Coronary artery (tissue), 2 donors: ENCODE results near the gene NUTM2D.
"Not testable (repeated sequence)": the region's sequence is repeated elsewhere in the genome, so short reads cannot be mapped to it uniquely, and the experiment has no call there.

ENCODE experiments used
- DNase-seq: peaks from one replicate; pipeline ENCODE4 v3.0.0-alpha.2; 2017; ENCODE audit warnings: low spot score
- H3K27ac ChIP-seq, 2 donors: fragments of 200-600 bp; sonication (generic); one replicate each; pipeline ENCODE4 v1.5.1; 2016 to 2019
- H3K4me3 ChIP-seq: fragments of 200-600 bp; sonication (generic); 2 replicates; pipeline ENCODE4 v1.5.1; 2016; ENCODE audit warnings: mild to moderate bottlenecking, moderate library complexity

NUTM2D gene, protein sequence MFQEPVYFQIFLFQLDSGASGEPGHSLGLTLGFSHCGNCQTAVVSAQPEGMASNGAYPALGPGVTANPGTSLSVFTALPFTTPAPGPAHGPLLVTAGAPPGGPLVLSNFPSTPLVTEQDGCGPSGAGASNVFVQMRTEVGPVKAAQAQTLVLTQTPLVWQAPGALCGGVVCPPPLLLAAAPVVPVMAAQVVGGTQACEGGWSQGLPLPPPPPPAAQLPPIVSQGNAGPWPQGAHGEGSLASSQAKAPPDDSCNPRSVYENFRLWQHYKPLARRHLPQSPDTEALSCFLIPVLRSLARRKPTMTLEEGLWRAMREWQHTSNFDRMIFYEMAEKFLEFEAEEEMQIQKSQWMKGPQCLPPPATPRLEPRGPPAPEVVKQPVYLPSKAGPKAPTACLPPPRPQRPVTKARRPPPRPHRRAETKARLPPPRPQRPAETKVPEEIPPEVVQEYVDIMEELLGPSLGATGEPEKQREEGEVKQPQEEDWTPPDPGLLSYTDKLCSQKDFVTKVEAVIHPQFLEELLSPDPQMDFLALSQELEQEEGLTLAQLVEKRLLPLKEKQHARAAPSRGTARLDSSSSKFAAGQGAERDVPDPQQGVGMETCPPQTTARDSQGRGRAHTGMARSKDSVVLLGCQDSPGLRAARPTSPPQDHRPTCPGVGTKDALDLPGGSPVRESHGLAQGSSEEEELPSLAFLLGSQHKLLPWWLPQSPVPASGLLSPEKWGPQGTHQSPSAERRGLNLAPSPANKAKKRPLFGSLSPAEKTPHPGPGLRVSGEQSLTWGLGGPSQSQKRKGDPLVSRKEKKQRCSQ

DNA sequence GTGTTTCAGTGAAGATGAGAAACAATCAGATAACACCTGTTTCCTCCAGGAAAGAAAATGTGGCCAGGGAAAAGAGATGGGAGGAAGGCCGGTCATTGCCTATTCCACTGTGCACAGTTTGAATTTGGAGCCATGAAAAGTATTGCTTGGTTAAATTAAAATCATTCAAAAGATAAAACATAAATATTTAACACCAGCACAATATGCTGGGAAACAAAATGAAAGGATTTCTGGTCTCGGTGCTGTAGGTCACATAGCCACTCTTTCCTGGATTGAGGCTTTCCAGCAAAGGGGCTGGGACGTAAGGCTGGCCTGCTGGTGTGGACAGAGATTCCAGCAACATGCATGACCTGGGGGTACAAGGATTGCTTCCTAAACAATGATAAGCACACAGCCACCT, at the start of gene NUTM2D:
NUTM2D (plus strand) TSS at position 301 of the 400 bp plus-strand sequence. CDS start 522 bp downstream, outside the sequence.
- H3K27ac ChIP-seq = not testable (repeated sequence)

DNA sequence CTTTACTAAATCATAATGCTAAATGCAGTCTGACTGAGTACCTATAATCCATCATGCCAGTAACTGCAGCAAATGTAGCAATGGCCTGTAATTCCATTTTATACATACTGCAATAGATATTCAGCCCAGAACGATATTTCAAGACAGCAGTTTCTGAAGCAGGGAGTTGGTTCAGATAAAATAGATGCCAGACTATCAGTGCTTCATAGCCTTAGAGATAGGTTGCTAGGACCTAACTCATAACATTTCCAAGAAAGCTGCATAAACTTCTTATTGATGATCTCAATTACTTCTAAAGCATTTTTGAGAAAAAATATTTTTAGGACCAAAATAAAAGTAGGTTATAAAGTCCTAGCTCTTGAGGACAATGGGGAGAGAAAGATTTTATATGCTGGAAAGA, 48.8 kb upstream of the NUTM2D start:
- not testable (repeated sequence) for DNase-seq, H3K27ac ChIP-seq, H3K4me3 ChIP-seq

More for the DNA sequence above, at the start of gene NUTM2D:
- DNase-seq, H3K4me3 ChIP-seq: not testable (repeated sequence)

DNA sequence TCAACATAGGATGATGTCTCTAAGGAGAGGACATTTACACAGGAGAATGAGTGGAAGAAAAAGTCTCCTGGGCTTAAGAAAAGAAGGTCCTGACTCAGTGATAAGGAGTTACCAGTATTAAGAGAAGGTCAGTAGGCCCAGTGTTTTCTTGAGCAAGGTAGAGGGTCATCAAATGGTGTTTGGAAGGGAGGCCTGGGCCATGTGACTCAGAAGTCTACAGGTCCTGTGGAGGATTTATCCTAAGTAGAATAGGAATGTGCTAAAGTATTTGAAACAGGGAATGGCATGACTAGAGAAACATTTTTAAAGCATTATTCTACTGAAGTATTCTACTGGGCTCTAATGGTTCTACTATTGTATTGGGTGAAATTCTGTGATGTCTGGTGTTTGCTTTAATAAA, 47.9 kb upstream of the NUTM2D start:
- not testable (repeated sequence) for H3K4me3 ChIP-seq, H3K27ac ChIP-seq, DNase-seq

DNA sequence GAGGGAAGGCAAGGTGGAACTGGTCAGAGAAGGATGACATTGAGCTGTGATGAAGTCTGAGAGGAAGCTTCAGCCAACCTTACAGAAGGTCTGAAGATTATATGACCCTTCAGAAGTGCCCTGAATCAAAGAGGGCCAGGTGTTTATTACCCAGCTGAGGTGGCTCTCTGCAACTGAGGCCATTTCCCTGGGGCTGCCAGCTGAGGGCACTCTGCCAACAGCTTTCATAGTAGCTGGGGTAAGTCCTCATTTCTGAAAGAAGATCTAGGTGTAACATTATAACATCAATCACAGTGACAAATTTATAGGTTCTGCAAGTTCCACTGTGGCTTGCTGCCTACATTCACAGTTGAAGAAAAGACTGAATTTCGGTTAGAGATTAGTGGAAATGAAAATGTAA, 46.0 kb upstream of the NUTM2D start:
- DNase-seq, H3K4me3 ChIP-seq, H3K27ac ChIP-seq: not testable (repeated sequence)

DNA sequence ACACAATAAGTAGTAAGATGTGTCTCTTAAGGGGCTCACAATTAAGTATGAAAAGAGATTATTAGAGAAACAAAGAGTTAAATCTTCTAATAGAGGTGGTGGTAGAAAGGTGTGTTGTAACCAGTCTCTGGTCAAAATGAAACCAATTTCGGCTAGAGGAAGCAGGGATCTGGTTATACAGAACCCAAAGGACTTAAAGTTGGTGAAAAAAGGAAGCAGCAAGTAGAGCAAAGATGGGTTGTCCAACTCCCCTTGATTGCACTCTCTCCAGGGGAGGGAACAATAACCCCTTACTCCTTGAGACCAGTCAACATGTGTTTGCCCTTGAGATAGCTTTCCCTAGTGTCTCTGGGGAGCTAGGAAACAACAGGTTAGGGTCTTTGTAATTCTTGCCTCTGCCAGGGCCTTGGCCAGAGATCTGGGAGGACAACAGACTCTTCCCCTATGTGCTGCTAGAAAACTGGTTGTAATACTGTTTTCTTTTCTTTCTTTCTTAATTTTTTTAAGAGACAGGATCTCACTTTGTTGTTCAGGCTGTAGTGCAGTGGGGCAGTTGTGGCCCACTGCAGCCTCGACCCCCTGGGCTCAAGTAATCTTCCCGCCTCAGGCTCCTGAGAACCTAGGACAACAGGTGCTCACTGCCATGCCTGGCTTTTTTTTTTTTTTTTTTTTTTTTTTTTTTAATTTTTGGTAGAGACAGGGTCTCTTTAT, 43.7 kb upstream of the NUTM2D start:
- not testable (repeated sequence) for DNase-seq, H3K27ac ChIP-seq, H3K4me3 ChIP-seq

DNA sequence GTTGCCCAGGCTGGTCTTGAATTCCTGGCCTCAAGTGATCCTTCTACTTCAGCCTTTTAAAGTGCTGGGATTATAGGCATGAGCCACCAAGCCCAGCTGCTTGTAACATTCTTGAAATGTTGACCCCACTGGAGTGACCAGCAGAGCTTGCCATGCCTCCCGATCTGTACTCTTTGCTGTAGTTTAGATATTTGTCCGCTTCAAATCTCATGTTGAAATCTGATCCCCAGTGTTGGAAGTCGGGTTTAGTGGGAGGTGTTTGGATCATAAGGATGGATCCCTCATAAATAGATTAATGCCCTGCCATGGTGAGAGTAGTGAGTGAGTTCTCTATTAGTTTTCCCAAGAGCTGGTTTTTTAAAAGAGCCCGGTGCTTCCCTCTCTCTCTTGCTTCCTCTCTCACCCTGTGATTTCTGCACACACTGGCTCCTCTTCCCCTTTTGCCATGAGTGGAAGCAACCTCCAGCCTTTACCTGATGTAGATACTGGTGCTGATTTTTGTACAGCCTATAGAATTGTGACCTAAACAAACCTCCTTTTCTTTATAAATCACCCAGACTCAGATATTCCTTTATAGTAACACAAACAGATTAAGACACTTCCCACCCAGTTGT, 43.1 kb upstream of the NUTM2D start:
- H3K4me3 ChIP-seq, DNase-seq, H3K27ac ChIP-seq: not testable (repeated sequence)

DNA sequence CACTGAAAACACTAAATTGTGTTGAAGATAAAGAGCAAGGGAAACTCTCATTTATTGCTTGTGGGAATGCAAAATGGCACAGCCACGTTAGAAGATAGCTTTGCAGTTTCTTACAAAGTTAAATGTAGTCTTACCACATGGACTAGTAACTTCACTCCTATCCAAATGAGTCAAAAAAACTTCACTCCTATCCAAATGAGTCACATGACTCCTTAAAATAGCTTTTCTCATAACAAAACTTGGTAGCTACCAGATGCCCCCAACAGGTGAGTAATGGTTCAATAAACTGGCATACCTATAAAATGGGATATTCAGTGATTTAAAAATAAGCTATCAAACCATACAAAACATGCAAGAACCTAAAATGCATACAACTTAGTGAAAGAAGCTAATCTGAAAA, 36.0 kb upstream of the NUTM2D start:
- H3K27ac ChIP-seq, DNase-seq, H3K4me3 ChIP-seq: not testable (repeated sequence)

DNA sequence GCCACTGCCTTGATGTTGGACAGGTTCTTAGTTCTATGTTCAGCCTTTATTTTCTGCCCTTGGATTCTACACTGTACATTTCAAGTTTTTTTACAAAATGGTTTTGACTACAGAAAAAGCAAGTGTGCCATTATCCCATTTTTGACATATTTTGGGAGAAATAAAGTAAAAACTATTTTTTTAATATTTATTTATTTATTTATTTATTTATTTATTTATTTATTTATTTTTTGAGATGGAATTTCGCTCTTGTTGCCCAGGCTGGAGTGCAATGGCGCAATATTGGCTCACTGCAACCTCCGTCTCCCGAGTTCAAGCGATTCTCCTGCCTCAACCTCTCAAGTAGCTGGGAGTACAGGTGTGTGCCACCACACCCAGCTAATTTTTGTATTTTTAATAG, 33.0 kb upstream of the NUTM2D start:
- not testable (repeated sequence) for DNase-seq, H3K4me3 ChIP-seq, H3K27ac ChIP-seq

DNA sequence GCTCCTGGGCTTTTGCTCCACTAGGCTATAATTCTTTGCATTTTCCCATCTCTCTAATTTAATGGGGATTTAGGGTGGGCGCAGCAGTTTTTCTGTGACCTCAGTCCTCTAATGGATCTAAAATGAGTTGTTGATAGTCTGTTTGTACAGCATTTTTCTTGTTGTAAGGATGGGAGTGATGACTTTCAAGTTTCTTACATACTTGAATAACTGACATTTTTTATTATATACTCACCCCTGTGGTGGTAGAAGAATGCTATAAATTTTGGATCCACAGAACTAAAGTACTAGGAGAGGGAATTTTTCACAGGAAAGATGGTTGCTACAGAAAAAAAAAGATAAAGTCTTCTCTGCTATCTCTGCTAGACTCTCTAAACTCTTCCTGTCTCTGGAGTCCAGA, 29.6 kb upstream of the NUTM2D start:
- DNase-seq, H3K27ac ChIP-seq, H3K4me3 ChIP-seq: not testable (repeated sequence)

DNA sequence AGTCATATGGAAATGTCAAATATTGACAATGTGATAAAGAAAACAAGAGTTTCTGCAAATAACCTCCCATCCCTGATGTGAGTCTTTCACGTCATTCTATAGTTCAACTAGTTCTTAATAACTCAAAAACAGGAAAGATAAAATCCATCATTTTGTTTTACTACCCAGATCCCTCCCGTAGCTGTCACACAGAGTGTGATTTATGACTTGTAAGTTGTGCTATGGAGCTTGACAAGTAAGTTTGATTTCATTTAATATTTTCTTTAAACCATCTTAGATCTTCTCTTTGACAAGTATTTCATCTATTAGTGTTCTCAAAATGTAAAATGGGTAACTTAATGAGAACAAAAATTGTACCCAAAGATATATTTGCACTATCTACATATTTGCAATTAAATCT, 28.4 kb upstream of the NUTM2D start:
- not testable (repeated sequence) for DNase-seq, H3K27ac ChIP-seq, H3K4me3 ChIP-seq

DNA sequence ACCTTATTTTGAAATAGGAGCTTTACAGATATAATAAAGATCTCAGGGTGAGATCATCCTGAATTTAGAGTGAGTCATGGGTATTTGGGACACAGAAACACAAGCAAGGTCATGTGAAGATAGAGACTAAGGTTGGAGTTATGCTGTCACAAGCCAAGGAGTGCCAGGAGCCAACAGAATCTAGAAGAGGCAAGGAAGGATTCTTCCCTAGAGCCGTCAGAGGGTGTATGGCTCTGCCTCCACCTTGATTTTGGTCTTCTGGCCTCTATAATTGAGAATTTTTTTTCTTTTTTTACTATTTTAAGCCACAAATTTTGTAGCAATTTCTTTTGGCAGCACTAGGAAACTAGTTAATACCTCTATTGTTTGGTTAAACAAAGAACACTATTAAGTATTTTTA, 24.9 kb upstream of the NUTM2D start:
- not testable (repeated sequence) for H3K4me3 ChIP-seq, DNase-seq, H3K27ac ChIP-seq

DNA sequence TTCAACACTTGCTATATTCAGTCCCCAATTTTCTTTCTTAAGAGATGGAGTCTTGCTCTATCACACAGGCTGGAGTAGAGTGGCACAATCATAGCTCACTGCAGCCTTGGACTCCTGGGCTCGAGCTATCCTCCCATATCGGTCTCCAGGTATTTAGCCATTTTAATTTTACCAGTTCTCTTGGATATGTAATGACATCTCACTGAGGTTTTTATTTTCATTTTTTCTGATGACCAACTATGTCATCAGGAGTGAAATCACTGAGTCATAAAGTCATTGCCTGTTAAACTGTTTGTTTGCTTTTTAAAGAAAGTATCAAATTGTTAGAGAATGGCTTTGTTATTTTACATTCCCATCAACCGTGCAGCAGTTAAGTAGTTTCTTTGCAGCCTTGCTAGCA, 17.1 kb upstream of the NUTM2D start:
- H3K27ac ChIP-seq, DNase-seq, H3K4me3 ChIP-seq: not testable (repeated sequence)

DNA sequence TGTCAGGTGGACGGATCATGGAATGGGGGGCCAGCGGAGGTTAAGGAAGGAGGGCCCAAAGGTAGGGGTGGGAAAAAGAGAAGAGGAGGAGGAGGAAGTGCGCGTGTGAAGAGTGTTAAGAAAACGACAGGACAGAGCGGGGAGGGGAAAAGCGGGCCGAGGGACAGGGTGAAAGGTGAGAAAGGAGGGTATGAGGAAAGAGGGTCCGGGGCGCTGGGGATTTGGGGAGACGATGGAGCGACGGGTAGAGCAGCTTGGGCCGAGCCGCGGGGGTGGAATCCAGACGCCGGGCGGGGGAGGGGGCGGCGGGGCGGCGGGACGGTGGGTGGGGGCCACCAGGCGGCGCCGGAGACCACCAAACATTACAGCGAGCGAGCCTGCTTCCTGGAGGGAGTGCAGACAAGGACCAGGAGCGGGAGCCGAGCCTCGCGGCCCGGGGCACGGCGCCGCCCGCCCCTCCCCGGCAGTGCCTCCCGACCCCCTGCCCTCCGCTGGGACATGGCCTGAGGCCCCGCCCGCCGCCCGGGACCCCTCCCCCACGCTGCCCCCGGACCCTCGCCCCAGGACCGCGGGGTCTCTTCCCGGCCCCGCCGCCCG, 15.9 kb upstream of the NUTM2D start:
- H3K4me3 ChIP-seq = peak overlapping the region; percentile 75
- peak; percentile 64 for DNase-seq
- H3K27ac ChIP-seq = peak overlapping the region; percentile 75 to 93

DNA sequence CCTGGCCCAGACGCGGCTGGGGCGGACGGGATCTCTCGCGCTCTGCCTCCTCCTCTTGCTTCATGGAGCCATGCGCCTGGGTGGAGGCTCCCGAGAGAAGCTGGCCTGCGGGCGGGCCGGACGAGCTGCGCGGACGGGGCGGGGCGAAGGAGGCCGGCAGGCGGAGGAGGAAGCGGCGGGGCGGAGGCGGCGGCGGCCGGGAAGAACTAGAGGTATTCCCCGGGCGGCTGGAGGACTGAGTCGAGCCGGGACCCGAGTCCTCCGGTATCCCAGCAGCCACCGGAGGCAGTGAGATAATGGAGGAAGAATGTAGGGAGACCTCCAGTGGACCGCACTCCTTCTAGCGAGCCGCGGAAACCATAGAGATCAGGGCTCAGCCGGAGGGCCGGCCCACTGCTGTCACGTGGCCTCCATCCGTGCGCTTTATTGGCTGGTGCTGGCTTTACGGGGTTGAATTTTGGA, 15.3 kb upstream of the NUTM2D start:
- Histone ChIP-seq H3K4me3 (peak overlapping the region; percentile 75), H3K27ac (peak overlapping the region; percentile 75 to 93)
- DNase-seq = peak; percentile 94

DNA sequence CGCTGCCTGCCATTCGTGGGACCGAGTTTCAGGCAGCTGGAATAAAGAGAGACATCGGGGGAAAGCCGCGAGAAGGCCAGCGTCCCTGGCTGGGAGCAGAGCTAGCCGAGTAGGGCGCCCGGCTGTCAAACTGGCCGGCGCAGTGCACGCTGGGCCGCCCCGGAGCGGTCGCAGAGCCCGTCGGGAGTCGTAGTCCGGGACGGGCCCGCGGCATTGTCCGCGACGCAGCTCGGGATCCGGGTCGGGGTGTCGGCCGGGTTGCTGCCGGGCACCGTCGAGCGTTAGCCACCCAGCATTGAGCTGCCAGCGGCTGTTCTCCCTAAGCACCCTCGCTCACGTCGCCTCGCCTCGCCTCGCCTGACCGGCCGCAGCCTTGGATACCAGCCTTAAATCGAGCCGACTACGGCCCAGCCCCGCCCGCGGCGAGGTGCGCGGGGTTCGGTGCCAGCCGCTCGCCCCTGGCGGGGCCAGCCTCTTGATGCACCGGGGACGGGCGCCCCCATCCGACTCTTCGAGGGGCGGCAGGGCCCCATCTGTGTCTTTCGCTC, 14.8 kb upstream of the NUTM2D start:
- peak overlapping the region; percentile 75 for H3K4me3 ChIP-seq
- H3K27ac ChIP-seq = peak overlapping the region; percentile 75 to 93
- peak; percentile 84 for DNase-seq

DNA sequence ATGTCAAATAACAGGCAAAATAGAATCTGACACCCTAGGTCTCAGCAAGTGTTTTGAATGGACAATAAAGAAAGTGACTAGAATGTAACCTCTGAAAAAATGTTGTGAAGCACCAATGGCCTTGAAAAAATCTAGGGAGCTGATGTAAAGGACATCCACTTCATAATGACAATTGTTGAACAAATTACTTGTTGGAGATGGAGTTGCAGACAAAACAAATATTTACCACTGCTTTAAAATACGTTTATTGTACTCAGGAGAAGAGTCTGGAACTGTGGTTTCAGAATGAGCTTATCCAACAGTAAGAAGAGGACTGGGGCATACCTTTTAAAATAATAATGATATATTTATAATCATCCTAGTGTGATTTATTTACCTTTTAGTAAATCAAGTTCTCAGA, 11.8 kb upstream of the NUTM2D start:
- H3K27ac ChIP-seq, DNase-seq, H3K4me3 ChIP-seq: not testable (repeated sequence)

DNA sequence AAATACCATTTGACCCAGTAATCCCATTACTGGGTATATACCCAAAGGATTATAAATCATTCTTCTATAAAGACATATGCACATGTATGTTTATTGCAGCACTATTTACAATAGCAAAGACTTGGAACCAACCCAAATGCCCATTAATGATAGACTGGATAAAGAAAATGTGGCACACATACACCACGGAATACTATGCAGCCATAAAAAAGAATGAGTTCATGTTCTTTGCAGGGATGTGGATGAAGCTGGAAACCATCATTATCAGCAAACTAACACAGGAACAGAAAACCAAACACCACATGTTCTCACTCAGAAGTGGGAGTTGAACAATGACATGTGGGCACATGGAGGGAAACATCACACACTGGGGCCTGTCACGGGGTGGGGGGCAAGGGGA, 7.4 kb upstream of the NUTM2D start:
- DNase-seq, H3K4me3 ChIP-seq, H3K27ac ChIP-seq: not testable (repeated sequence)

DNA sequence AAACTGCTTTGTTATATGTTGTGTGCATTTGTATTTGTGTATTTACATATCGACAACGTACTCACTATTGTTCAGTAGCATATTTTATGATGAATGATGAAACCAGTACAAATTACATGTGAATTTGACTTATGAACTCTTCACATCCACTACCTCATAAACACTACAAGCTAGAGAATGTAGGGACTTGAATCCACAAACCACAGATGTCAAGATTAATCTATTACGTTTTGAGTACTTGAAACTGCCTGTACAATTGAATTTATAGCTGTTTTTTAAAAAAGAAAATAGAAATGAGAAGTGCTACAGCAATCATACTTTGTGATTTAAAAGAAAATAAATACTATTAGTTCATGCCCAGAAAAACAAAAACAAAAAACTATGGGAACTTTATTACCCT, 4.7 kb upstream of the NUTM2D start:
- DNase-seq, H3K27ac ChIP-seq, H3K4me3 ChIP-seq: not testable (repeated sequence)
